Spleen (tissue), 7 donors: ENCODE measurements around the gene TMEM200C.

Experiments
- POLR2A ChIP-seq, 3 donors: fragments of 450-650 bp; IDR thresholded peaks; one replicate each; pipeline ENCODE4 v1.5.1; 2017; ENCODE audit warnings: antibody characterized with exemption in 3 of 3, mild to moderate bottlenecking in 1 of 3
- TF ChIP-seq, protein P1 (sequence below), 11 experiments: fragments of 200-600 bp in 7 of 11; fragments of 450-650 bp in 4 of 11; sonication (generic) in 4 of 11; IDR thresholded peaks in 8 of 11; conservative IDR thresholded peaks in 3 of 11; 1 replicate in 7 of 11; 2 replicates in 4 of 11; pipeline versions ENCODE4 v1.4.0 to v1.8.0; 2016 to 2021; ENCODE audit warnings: antibody characterized with exemption in 11 of 11, inconsistent platforms in 4 of 11, mild to moderate bottlenecking in 1 of 11
- donor health status: DM: no; HTN: no; CAD: no; lungs with moderate emphysema.
- donor health status: DM: no; HTN: no; CAD: no.
- donor health status: DM: no; HTN: no; CAD: no.

DNA sequence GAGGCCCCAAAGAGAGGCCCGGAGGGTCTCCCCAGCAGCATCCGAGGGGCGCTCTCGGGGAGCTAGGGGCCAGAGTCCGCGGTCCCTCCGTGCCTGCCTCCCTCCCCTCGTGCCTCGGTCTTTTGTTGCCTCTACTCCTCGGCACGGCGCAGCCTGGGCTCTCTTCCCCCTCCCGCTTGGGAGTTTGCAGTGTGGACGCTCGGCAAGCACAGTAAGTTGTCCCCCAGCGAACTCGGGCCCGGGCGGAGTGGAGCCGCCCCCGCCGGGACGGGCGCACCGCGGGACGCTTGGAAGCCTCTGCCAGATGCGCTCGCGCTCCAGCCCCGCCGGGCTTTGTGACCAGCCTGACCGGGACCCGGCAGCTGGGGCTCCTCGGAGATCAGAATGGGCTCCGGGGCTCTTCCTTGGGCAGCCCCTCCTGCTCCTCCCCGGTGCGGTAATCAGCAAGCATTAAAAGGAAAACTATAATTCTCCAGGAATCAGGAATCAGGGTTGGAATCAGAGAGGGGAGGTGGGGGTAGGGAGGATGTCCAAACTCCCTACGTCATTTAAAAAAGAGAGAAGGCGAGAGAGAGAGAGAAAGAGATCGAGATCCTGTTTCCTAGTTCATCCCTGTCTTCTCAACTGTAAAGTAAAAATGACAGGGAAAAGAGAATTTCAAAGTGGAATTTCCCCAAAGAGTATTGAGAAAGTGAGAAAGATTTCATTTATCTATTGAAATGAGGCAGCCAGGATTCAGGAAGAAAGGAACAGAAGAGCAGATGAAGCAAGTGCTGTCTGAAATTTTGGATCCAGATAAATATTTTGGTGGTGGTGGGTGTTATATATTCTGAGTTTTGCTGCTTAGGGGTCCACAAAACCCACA is 786 bp upstream of the TMEM200C start:
- no peak for TF ChIP-seq POLR2A (IDR thresholded peaks at IDR 0.05)
- TF ChIP-seq, protein P1, sequence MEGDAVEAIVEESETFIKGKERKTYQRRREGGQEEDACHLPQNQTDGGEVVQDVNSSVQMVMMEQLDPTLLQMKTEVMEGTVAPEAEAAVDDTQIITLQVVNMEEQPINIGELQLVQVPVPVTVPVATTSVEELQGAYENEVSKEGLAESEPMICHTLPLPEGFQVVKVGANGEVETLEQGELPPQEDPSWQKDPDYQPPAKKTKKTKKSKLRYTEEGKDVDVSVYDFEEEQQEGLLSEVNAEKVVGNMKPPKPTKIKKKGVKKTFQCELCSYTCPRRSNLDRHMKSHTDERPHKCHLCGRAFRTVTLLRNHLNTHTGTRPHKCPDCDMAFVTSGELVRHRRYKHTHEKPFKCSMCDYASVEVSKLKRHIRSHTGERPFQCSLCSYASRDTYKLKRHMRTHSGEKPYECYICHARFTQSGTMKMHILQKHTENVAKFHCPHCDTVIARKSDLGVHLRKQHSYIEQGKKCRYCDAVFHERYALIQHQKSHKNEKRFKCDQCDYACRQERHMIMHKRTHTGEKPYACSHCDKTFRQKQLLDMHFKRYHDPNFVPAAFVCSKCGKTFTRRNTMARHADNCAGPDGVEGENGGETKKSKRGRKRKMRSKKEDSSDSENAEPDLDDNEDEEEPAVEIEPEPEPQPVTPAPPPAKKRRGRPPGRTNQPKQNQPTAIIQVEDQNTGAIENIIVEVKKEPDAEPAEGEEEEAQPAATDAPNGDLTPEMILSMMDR (IDR thresholded peaks at IDR 0.05 in 8 of 11, conservative IDR thresholded peaks at IDR 0.05 in 3 of 11) = no peak
